C4-2B (cell line): ENCODE results near the gene FOLR1.

Experiments used
- CTCF ChIP-seq: fragments of 450-650 bp; conservative IDR thresholded peaks from 2 replicates; pipeline ENCODE4 v1.5.1; 2017; ENCODE audit warnings: mild to moderate bottlenecking
- ZFX ChIP-seq: fragments of 450-650 bp; IDR thresholded peaks from 2 replicates; pipeline ENCODE4 v1.6.1; 2017

GRCh38 chr11:72230764-72231365 is 38.9 kb downstream of the FOLR1 start:
- no peak for TF ChIP-seq CTCF
- TF ChIP-seq ZFX: no peak
